Stimulated activated naive CD4-positive, alpha-beta T cell treated with Interleukin-2 at 50 U/mL for 16 hours (primary cell): ENCODE data around the gene SESN1.

Source experiments
- DNase-seq: peaks from one replicate; lab custom pipeline; 2025; lab: John Stamatoyannopoulos, UW

SESN1 gene

DNA sequence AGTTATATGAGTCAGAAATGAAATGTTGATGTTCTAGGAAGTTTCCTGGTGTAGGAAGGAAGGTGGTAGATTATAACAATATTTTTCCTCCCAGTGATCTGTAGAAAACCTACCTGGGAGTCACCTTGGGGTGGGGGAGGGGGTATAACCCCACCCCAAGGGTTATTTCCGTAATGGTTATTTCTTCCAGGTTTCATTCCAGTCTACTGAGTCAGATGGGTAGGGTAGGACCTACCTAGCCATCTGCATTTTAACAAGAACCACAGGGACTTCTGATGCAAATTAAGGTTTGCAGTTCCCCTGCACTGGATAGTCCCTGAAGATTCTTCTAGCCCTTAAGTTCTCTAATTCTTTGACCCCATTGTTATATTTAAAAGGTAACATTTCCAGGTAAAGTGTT, 157.5 kb downstream of the SESN1 start:
- DNase-seq, result no peak
